GM18517 (cell line): ENCODE data around the gene STAT2.
A peak's percentile ranks its signal among the peaks of the same experiment; 100 is the strongest.
"Not testable (repeated sequence)": the region's sequence is repeated elsewhere in the genome, so short reads cannot be mapped to it uniquely, and the experiment has no call there.

Experiments used
- ATAC-seq: cut with Tn5 transposase; IDR thresholded peaks from one replicate; pipeline ENCODE4 v1.9.1; 2021; ENCODE audit warnings: mild to moderate bottlenecking, moderate library complexity; ENCODE audit not compliant: unreplicated experiment

STAT2 gene

GRCh38 chr12:56359851-56360767 lies at the start of gene STAT2:
TSS of gene STAT2 (minus strand) at chr12:56360107. CDS start at chr12:56356571, 3,536 bp downstream.
- ATAC-seq = peak; percentile 96

- ATAC-seq = no peak
Observed at GRCh38 chr12:56408799-56409417, 49.0 kb upstream of the STAT2 start.

GRCh38 chr12:56404227-56404626 lies 44.3 kb upstream of the STAT2 start:
- not testable (repeated sequence) for ATAC-seq

- ATAC-seq = not testable (repeated sequence)
Observed at GRCh38 chr12:56401612-56402011, 41.7 kb upstream of the STAT2 start.

- not testable (repeated sequence) for ATAC-seq
Observed at GRCh38 chr12:56401125-56401524, 41.2 kb upstream of the STAT2 start.

- not testable (repeated sequence) for ATAC-seq
Observed at GRCh38 chr12:56399466-56399865, 39.6 kb upstream of the STAT2 start.

- no peak for ATAC-seq
Observed at GRCh38 chr12:56398324-56398723, 38.4 kb upstream of the STAT2 start.

GRCh38 chr12:56392331-56392730 lies 32.4 kb upstream of the STAT2 start:
- no peak for ATAC-seq

GRCh38 chr12:56391721-56392120 lies 31.8 kb upstream of the STAT2 start:
- no peak for ATAC-seq

GRCh38 chr12:56389412-56389811 lies 29.5 kb upstream of the STAT2 start:
- ATAC-seq = no peak

GRCh38 chr12:56387152-56387736 lies 27.3 kb upstream of the STAT2 start:
- no peak for ATAC-seq

- ATAC-seq = no peak
Observed at GRCh38 chr12:56385873-56386272, 26.0 kb upstream of the STAT2 start.

- ATAC-seq = no peak
Observed at GRCh38 chr12:56382611-56383010, 22.7 kb upstream of the STAT2 start.

GRCh38 chr12:56377989-56378316 lies 18.0 kb upstream of the STAT2 start:
- ATAC-seq = no peak

- no peak for ATAC-seq
Observed at GRCh38 chr12:56377310-56377988, 17.5 kb upstream of the STAT2 start.

- ATAC-seq = peak; percentile 73
Observed at GRCh38 chr12:56375598-56376434, 15.9 kb upstream of the STAT2 start.

GRCh38 chr12:56374726-56375597 lies 15.1 kb upstream of the STAT2 start:
- ATAC-seq = peak; percentile 31

- no peak for ATAC-seq
Observed at GRCh38 chr12:56373515-56373914, 13.6 kb upstream of the STAT2 start.

GRCh38 chr12:56366948-56367347 lies 7.0 kb upstream of the STAT2 start:
- no peak for ATAC-seq
